H9 (cell line): ENCODE results near the gene ZNF248. TPM values are rescaled to one million over a fixed set of nuclear protein-coding genes. Genes with fewer than 3 reads are reported as not detected.

ENCODE experiments used
- DNase-seq: peaks from one replicate; pipeline ENCODE4 v3.0.0-alpha.2; 2017
- H2AFZ ChIP-seq: one replicate; pipeline ENCODE4 v1.6.1; 2013; ENCODE audit warnings: mild to moderate bottlenecking, low read length, control low read depth, moderate library complexity
- H2AK5ac ChIP-seq: 2 replicates; pipeline ENCODE4 v1.6.1; 2013; ENCODE audit warnings: low read length, control low read depth, mixed read lengths; ENCODE audit not compliant: insufficient read length
- H2BK120ac ChIP-seq: one replicate; pipeline ENCODE4 v1.6.1; 2013; ENCODE audit warnings: low read depth, mild to moderate bottlenecking, low read length, control low read depth, inconsistent platforms; ENCODE audit not compliant: poor library complexity, severe bottlenecking
- H2BK12ac ChIP-seq: 2 replicates; pipeline ENCODE4 v1.6.1; 2013; ENCODE audit warnings: low read length, control low read depth, mixed read lengths, low read depth; ENCODE audit not compliant: insufficient read length
- H2BK15ac ChIP-seq: 2 replicates; pipeline ENCODE4 v1.6.1; 2013; ENCODE audit warnings: low read depth, low read length, control low read depth
- H2BK20ac ChIP-seq: one replicate; pipeline ENCODE4 v1.6.1; 2013; ENCODE audit warnings: low read depth, mild to moderate bottlenecking, low read length, control low read depth, inconsistent platforms; ENCODE audit not compliant: poor library complexity, severe bottlenecking
- H2BK5ac ChIP-seq: 2 replicates; pipeline ENCODE4 v1.6.1; 2013; ENCODE audit warnings: low read length, control low read depth, mixed read lengths; ENCODE audit not compliant: insufficient read length
- H3K14ac ChIP-seq: 2 replicates; pipeline ENCODE4 v1.6.1; 2013; ENCODE audit warnings: low read length, control low read depth; ENCODE audit not compliant: insufficient read depth
- H3K18ac ChIP-seq: 2 replicates; pipeline ENCODE4 v1.6.1; 2013; ENCODE audit warnings: low read depth, mild to moderate bottlenecking, mixed read lengths, low read length, control low read depth; ENCODE audit not compliant: insufficient read length
- H3K23ac ChIP-seq: 2 replicates; pipeline ENCODE4 v1.6.1; 2013; ENCODE audit warnings: low read length, control low read depth, mixed read lengths, low read depth; ENCODE audit not compliant: insufficient read length
- H3K23me2 ChIP-seq: 2 replicates; pipeline ENCODE4 v1.6.1; 2013; ENCODE audit warnings: low read depth, mild to moderate bottlenecking, mixed read lengths, low read length, control low read depth; ENCODE audit not compliant: insufficient read length, poor library complexity, severe bottlenecking
- H3K27ac ChIP-seq: 2 replicates; pipeline ENCODE4 v1.5.1; 2013; ENCODE audit warnings: low read length, control low read depth, mixed read lengths, low read depth; ENCODE audit not compliant: insufficient read length
- H3K27me3 ChIP-seq: 2 replicates; pipeline ENCODE4 v1.6.1; 2013; ENCODE audit warnings: low read length, control low read depth, inconsistent platforms; ENCODE audit not compliant: insufficient read depth
- H3K4ac ChIP-seq: 2 replicates; pipeline ENCODE4 v1.6.1; 2013; ENCODE audit warnings: low read depth, mild to moderate bottlenecking, control low read depth, inconsistent platforms, low read length, moderate library complexity
- H3K4me1 ChIP-seq: 2 replicates; pipeline ENCODE4 v1.6.1; 2013; ENCODE audit warnings: low read length, control low read depth, inconsistent platforms; ENCODE audit not compliant: insufficient read depth
- H3K4me2 ChIP-seq: 2 replicates; pipeline ENCODE4 v1.6.1; 2013; ENCODE audit warnings: low read length, control low read depth, mixed read lengths; ENCODE audit not compliant: insufficient read length, insufficient read depth
- H3K56ac ChIP-seq: 2 replicates; pipeline ENCODE4 v1.6.1; 2013; ENCODE audit warnings: low read depth, mild to moderate bottlenecking, mixed read lengths, low read length, control low read depth; ENCODE audit not compliant: insufficient read length
- H3K79me1 ChIP-seq: 2 replicates; pipeline ENCODE4 v1.6.1; 2013; ENCODE audit warnings: low read depth, mild to moderate bottlenecking, moderate library complexity, low read length, control low read depth, inconsistent platforms; ENCODE audit not compliant: insufficient read depth, poor library complexity, severe bottlenecking
- H3K79me2 ChIP-seq: 2 replicates; pipeline ENCODE4 v1.6.1; 2013; ENCODE audit warnings: low read length, control low read depth, inconsistent platforms; ENCODE audit not compliant: insufficient read depth
- H3K9ac ChIP-seq: 2 replicates; pipeline ENCODE4 v1.6.1; 2013; ENCODE audit warnings: low read length, control low read depth, mixed read lengths; ENCODE audit not compliant: insufficient read length; ENCODE audit errors: extremely low read depth
- H3K9me3 ChIP-seq: one replicate; pipeline ENCODE4 v1.6.1; 2013; ENCODE audit warnings: low read depth, low read length, inconsistent platforms; ENCODE audit not compliant: control insufficient read depth
- H3T11ph ChIP-seq: one replicate; pipeline ENCODE4 v1.6.1; 2013; ENCODE audit warnings: mild to moderate bottlenecking, low read length, control low read depth, inconsistent platforms
- H4K20me1 ChIP-seq: one replicate; pipeline ENCODE4 v1.6.1; 2013; ENCODE audit not compliant: control insufficient read depth, insufficient read length, insufficient read depth
- H4K5ac ChIP-seq: 2 replicates; pipeline ENCODE4 v1.6.1; 2013; ENCODE audit warnings: low read depth, mild to moderate bottlenecking, mixed read lengths, low read length, control low read depth; ENCODE audit not compliant: insufficient read length
- H4K8ac ChIP-seq: replicated peaks from 2 replicates; pipeline ENCODE4 v1.6.1; 2013; ENCODE audit warnings: low read length, control low read depth, mixed read lengths, low read depth; ENCODE audit not compliant: insufficient read length
- H4K91ac ChIP-seq: 2 replicates; pipeline ENCODE4 v1.6.1; 2013; ENCODE audit warnings: low read depth, mild to moderate bottlenecking, moderate library complexity, mixed read lengths, low read length, control low read depth; ENCODE audit not compliant: insufficient read length
- H3K27ac Mint-ChIP-seq, 3 experiments: 2 replicates in 2 of 3; 3 replicates in 1 of 3; pipeline ENCODE4 v1.8.0; 2020 to 2021; ENCODE audit warnings: mixed read lengths in 3 of 3, mild to moderate bottlenecking in 1 of 3, moderate library complexity in 1 of 3
- H3K27me3 Mint-ChIP-seq: 2 replicates; pipeline ENCODE4 v1.8.0; 2021; ENCODE audit warnings: low read depth, mild to moderate bottlenecking, moderate library complexity, mixed read lengths
- H3K36me3 Mint-ChIP-seq, 3 experiments: 2 replicates in 2 of 3; 3 replicates in 1 of 3; pipeline ENCODE4 v1.8.0; 2020 to 2021; ENCODE audit warnings: low read depth in 3 of 3, mixed read lengths in 3 of 3; ENCODE audit not compliant: insufficient read depth in 1 of 3
- H3K4me1 Mint-ChIP-seq, 2 experiments: 2 replicates each; pipeline ENCODE4 v1.8.0; 2020; ENCODE audit warnings: mixed read lengths in 2 of 2
- H3K4me3 Mint-ChIP-seq, 2 experiments: 2 replicates in 1 of 2; 3 replicates in 1 of 2; pipeline ENCODE4 v1.8.0; 2020 to 2021; ENCODE audit warnings: mild to moderate bottlenecking in 2 of 2, mixed read lengths in 2 of 2, moderate library complexity in 1 of 2
- H3K9me3 Mint-ChIP-seq, 2 experiments: 2 replicates in 1 of 2; 3 replicates in 1 of 2; pipeline ENCODE4 v1.8.0; 2020; ENCODE audit warnings: mild to moderate bottlenecking in 2 of 2, mixed read lengths in 2 of 2, moderate library complexity in 1 of 2
- CTCF ChIP-seq: fragments of 200-600 bp; sonication (generic); conservative IDR thresholded peaks from 3 replicates; pipeline ENCODE4 v1.8.0; 2021; ENCODE audit warnings: antibody characterized with exemption, mild to moderate bottlenecking
- WGBS: extraction: QIAGEN DNeasy Blood & Tissue Kit; methylation state at CpG from one replicate; pipeline ENCODE4 v1.1.7; 2013; ENCODE audit warnings: missing lambda C conversion rate, low lambda C conversion rate, mixed read lengths; ENCODE audit not compliant: insufficient read length; ENCODE audit errors: extremely low coverage; 5-methylcytosine and 5-hydroxymethylcytosine counted together
- total RNA-seq: library from RNA; stranded (reverse); gene quantifications from 2 replicates; pipeline ENCODE4 v1.2.1, GENCODE V29; 2021

ZNF248 gene
- total RNA-seq, 1 experiment from 2014 or later: 5.4 TPM

- Histone ChIP-seq H3K14ac (no peak overlapping the region), H3K18ac (no peak overlapping the region), H3K9ac (no peak overlapping the region), H3K27ac (no peak overlapping the region), H3K9me3 (peaks cover 54% of the 10 kb centered on the region), H2BK12ac (no peak overlapping the region), H3K4me1 (no peaks in the 10 kb centered on the region), H2BK15ac (no peak overlapping the region), H3K27me3 (no peaks in the 10 kb centered on the region), H2BK20ac (no peak overlapping the region), H4K91ac (no peak overlapping the region), H3K23me2 (no peaks in the 10 kb centered on the region), H2AFZ (no peak overlapping the region), H3K79me2 (no peaks in the 10 kb centered on the region), H4K8ac (no peak overlapping the region), H2BK120ac (no peak overlapping the region), H3K56ac (no peak overlapping the region), H2AK5ac (no peak overlapping the region), H3K23ac (no peak overlapping the region), H4K5ac (no peak overlapping the region), H4K20me1 (no peaks in the 10 kb centered on the region), H2BK5ac (no peak overlapping the region), H3K4ac (no peak overlapping the region), H3K79me1 (no peaks in the 10 kb centered on the region), H3K4me2 (no peak overlapping the region), H3T11ph (no peak overlapping the region)
- no peak overlapping the region for H3K4me3 Mint-ChIP-seq
- H3K9me3 Mint-ChIP-seq: peaks cover 72 to 77% of the 10 kb centered on the region in 2 experiments
- H3K4me1 Mint-ChIP-seq: no peaks in the 10 kb centered on the region
- peaks cover 5 to 28% (median 14%) of the 10 kb centered on the region in 3 experiments; a peak in 5 of 7 replicates for H3K36me3 Mint-ChIP-seq
- no peak overlapping the region for H3K27ac Mint-ChIP-seq
- DNase-seq: no peak
- WGBS: no CpG with 5 or more reads among the region's 6 CpGs
- TF ChIP-seq CTCF: no peak
- H3K27me3 Mint-ChIP-seq: 0 out of 2 replicates have a peak, but pooled peaks cover 3% of the 10 kb centered on the region
These were observed 80.4 kb downstream of the ZNF248 start for GRCh38 chr10:37777056-37777455.
